Endothelial cell (in vitro differentiated cells): Measurements from ENCODE around the gene ATAD3A. TPM values are rescaled to one million over a fixed set of nuclear protein-coding genes. Genes with fewer than 3 reads are reported as not detected.

Source experiments
- DNase-seq: peaks from one replicate; pipeline ENCODE4 v3.0.0; 2021; ENCODE audit warnings: low spot score
- H3K27ac Mint-ChIP-seq: one replicate; pipeline ENCODE4 v1.8.0; 2021; ENCODE audit warnings: mixed read lengths, inconsistent platforms; ENCODE audit not compliant: unreplicated experiment
- H3K27me3 Mint-ChIP-seq: one replicate; pipeline ENCODE4 v1.8.0; 2021; ENCODE audit warnings: mild to moderate bottlenecking, moderate library complexity, mixed read lengths, inconsistent platforms; ENCODE audit not compliant: unreplicated experiment
- H3K36me3 Mint-ChIP-seq: one replicate; pipeline ENCODE4 v1.8.0; 2021; ENCODE audit warnings: mild to moderate bottlenecking, low read depth, mixed read lengths, inconsistent platforms; ENCODE audit not compliant: unreplicated experiment
- H3K4me1 Mint-ChIP-seq: one replicate; pipeline ENCODE4 v1.8.0; 2021; ENCODE audit warnings: mild to moderate bottlenecking, mixed read lengths, inconsistent platforms; ENCODE audit not compliant: unreplicated experiment
- H3K4me3 Mint-ChIP-seq: one replicate; pipeline ENCODE4 v1.8.0; 2021; ENCODE audit warnings: mild to moderate bottlenecking, mixed read lengths, inconsistent platforms; ENCODE audit not compliant: unreplicated experiment
- H3K9me3 Mint-ChIP-seq: one replicate; pipeline ENCODE4 v1.8.0; 2021; ENCODE audit warnings: mixed read lengths, inconsistent platforms; ENCODE audit not compliant: unreplicated experiment
- CTCF ChIP-seq: fragments of 200-600 bp; sonication (generic); IDR thresholded peaks from one replicate; pipeline ENCODE4 v1.5.0; 2021; ENCODE audit warnings: antibody characterized with exemption; ENCODE audit not compliant: unreplicated experiment
- total RNA-seq: library from RNA; stranded (reverse); fragmentation: NEBNext Ultra II Directional; extraction: Animal tissue kit (Norgen Biotek cat#: 25700); gene quantifications from one replicate; pipeline ENCODE4 v1.2.1, GENCODE V29; 2021; ENCODE audit not compliant: unreplicated experiment

Gene ATAD3A
- total RNA-seq, 1 donor from 2014 or later = 30.4 TPM

GRCh38 chr1:1573843-1574720 is 62.1 kb downstream of the ATAD3A start:
- peak; percentile 38 for TF ChIP-seq CTCF
- H3K9me3 Mint-ChIP-seq = no peaks in the 10 kb centered on the region
- DNase-seq = peak; percentile 69
- H3K27ac Mint-ChIP-seq = peak overlapping the region; percentile 97
- peak overlapping the region; percentile 99 for H3K4me3 Mint-ChIP-seq
- peaks cover 22% of the 10 kb centered on the region for H3K4me1 Mint-ChIP-seq
- peaks cover 17% of the 10 kb centered on the region for H3K36me3 Mint-ChIP-seq
- H3K27me3 Mint-ChIP-seq = peaks cover 14% of the 10 kb centered on the region

- TF ChIP-seq CTCF = no peak
- H3K27me3 Mint-ChIP-seq = peaks cover 14% of the 10 kb centered on the region
- H3K4me3 Mint-ChIP-seq = peak within 1 kb of the TSS; percentile 99
- H3K36me3 Mint-ChIP-seq = peaks cover 17% of the 10 kb centered on the region
- H3K4me1 Mint-ChIP-seq = peaks cover 22% of the 10 kb centered on the region
- peak within 1 kb of the TSS; percentile 99 for H3K27ac Mint-ChIP-seq
- peak; percentile 92 for DNase-seq
- H3K9me3 Mint-ChIP-seq = no peaks in the 10 kb centered on the region
Measured at GRCh38 chr1:1574721-1575537, 63.0 kb downstream of the ATAD3A start, which contains the start of gene SSU72. TSS of gene SSU72 (minus strand) at chr1:1574863. CDS start at chr1:1574557, 306 bp downstream.

DNA sequence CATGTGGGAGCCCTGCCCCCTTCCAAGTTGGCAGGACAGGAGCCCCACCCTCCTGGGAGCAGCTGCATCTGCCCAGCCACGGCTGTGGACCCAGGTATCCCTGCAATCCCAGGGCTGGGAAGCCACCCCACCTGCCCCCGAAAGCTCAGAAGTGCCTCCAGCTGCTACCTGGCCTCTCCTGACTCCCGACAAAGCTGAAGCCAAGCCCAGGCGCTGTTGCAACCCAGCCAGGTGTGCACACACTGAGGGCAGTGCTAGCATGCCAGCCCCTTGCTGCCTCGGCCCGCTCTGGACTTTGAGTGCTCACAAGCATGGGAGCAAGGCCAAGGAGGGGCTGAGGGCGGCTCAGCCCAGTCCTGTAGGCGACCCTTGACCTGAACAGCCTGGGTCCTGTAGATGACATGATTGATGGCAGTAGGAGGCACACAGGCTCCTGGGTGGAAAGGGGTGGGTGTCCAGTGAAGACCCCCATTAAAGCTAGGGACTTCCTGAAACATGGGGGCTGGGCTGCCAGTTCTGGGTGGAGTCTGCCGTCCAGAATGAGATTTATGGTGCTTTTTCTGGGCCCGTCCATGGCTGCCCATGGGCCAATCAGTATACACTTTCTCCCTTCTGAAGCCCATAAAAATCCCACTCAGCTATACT is 65.5 kb downstream of the ATAD3A start:
- Mint-ChIP-seq H3K4me1 (peaks cover 17% of the 10 kb centered on the region), H3K4me3 (no peak overlapping the region), H3K36me3 (peaks cover 12% of the 10 kb centered on the region), H3K27ac (no peak overlapping the region), H3K27me3 (peaks cover 14% of the 10 kb centered on the region), H3K9me3 (no peaks in the 10 kb centered on the region)
- TF ChIP-seq CTCF = no peak
- no peak for DNase-seq

DNA sequence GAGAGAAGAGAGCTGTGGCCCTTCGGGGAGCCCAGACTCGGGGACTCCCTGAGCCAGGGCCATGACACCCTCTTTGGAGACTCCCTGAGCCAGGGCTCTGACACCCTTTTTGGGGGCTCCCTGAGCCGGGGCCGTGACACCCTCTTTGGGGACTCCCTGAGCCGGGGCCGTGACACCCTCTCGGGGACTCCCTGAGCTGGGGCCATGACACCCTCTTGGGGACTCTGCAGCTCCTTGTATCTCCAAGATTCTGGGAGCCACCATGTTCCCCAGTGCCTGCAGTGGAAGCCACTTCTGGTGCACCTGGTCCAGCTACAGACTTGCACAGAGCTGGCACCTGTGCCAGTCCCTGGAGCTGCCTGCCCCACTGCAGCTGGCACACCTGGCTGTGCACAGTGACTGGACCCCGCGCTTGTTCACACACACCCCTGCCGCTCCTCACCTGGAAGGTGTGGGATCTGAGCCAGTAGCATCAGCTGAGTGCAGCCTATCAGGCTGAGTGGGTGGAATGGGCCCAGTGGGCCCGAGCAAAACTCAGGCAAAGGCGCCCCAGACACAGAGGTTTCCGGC is 66.5 kb downstream of the ATAD3A start:
- no peaks in the 10 kb centered on the region for H3K9me3 Mint-ChIP-seq
- peaks cover 10% of the 10 kb centered on the region for H3K36me3 Mint-ChIP-seq
- no peak overlapping the region for H3K27ac Mint-ChIP-seq
- DNase-seq = no peak
- peaks cover 13% of the 10 kb centered on the region for H3K27me3 Mint-ChIP-seq
- H3K4me1 Mint-ChIP-seq = peaks cover 15% of the 10 kb centered on the region
- no peak overlapping the region for H3K4me3 Mint-ChIP-seq
- TF ChIP-seq CTCF = no peak
